DOHH2 (cell line): ENCODE data around the gene ALDH1L1.

ENCODE experiments used
- H3F3A ChIP-seq: fragments of 200-600 bp; sonication (generic), shearing (Covaris generic); 2 replicates; pipeline ENCODE4 v1.6.0; 2016; ENCODE audit warnings: antibody characterized with exemption, mild to moderate bottlenecking; ENCODE audit not compliant: control insufficient read depth, insufficient read depth
- H3K27ac ChIP-seq: fragments of 200-600 bp; sonication (generic); 2 replicates; pipeline ENCODE4 v1.5.1; 2014; ENCODE audit warnings: low read depth, mild to moderate bottlenecking, low read length, moderate library complexity
- H3K27me3 ChIP-seq: fragments of 200-600 bp; sonication (generic); 2 replicates; pipeline ENCODE4 v1.6.1; 2014; ENCODE audit warnings: mild to moderate bottlenecking, low read length, mixed read lengths; ENCODE audit not compliant: control insufficient read depth
- H3K36me3 ChIP-seq: fragments of 200-600 bp; sonication (generic); 2 replicates; pipeline ENCODE4 v1.6.1; 2014; ENCODE audit warnings: mild to moderate bottlenecking, low read length, moderate library complexity, mixed read lengths; ENCODE audit not compliant: control insufficient read depth
- H3K4me1 ChIP-seq: fragments of 200-600 bp; sonication (generic); 2 replicates; pipeline ENCODE4 v1.6.1; 2014; ENCODE audit warnings: mild to moderate bottlenecking, low read length, mixed read lengths; ENCODE audit not compliant: control insufficient read depth
- H3K4me2 ChIP-seq: fragments of 200-600 bp; sonication (generic); 2 replicates; pipeline ENCODE4 v1.6.0; 2014; ENCODE audit warnings: mild to moderate bottlenecking, low read length, moderate library complexity
- H3K4me3 ChIP-seq: fragments of 200-600 bp; sonication (generic); 2 replicates; pipeline ENCODE4 v1.5.1; 2014; ENCODE audit warnings: mild to moderate bottlenecking, low read length, mixed read lengths
- H3K79me2 ChIP-seq: fragments of 200-600 bp; sonication (generic); 2 replicates; pipeline ENCODE4 v1.6.1; 2014; ENCODE audit warnings: mild to moderate bottlenecking, low read length, mixed read lengths; ENCODE audit not compliant: control insufficient read depth
- H3K9me2 ChIP-seq: fragments of 200-600 bp; sonication (generic); replicated peaks from 2 replicates; pipeline ENCODE4 v1.6.1; 2014; ENCODE audit warnings: mild to moderate bottlenecking, low read length, mixed read lengths; ENCODE audit not compliant: control insufficient read depth
- H3K9me3 ChIP-seq: fragments of 200-600 bp; sonication (generic); 2 replicates; pipeline ENCODE4 v1.6.1; 2014; ENCODE audit warnings: antibody characterized with exemption, low read length, mixed read lengths; ENCODE audit not compliant: control insufficient read depth, insufficient read depth
- H4K20me1 ChIP-seq: fragments of 200-600 bp; sonication (generic); 2 replicates; pipeline ENCODE4 v1.6.0; 2014; ENCODE audit warnings: low read depth, mild to moderate bottlenecking, antibody characterized with exemption, low read length, moderate library complexity; ENCODE audit not compliant: control insufficient read depth, insufficient read depth
- EZH2phosphoT487 ChIP-seq: fragments of 200-600 bp; sonication (generic); IDR thresholded peaks from 2 replicates; pipeline ENCODE4 v1.6.1; 2017; ENCODE audit warnings: borderline replicate concordance, mild to moderate bottlenecking, antibody characterized with exemption, low read length, moderate library complexity, mixed read lengths
- TF ChIP-seq, protein P1 (sequence below): fragments of 200-600 bp; sonication (generic); IDR thresholded peaks from one replicate; pipeline ENCODE4 v1.5.1; 2014; ENCODE audit warnings: antibody characterized with exemption, mild to moderate bottlenecking, low read depth, low read length; ENCODE audit not compliant: poor library complexity, severe bottlenecking

Gene ALDH1L1

DNA sequence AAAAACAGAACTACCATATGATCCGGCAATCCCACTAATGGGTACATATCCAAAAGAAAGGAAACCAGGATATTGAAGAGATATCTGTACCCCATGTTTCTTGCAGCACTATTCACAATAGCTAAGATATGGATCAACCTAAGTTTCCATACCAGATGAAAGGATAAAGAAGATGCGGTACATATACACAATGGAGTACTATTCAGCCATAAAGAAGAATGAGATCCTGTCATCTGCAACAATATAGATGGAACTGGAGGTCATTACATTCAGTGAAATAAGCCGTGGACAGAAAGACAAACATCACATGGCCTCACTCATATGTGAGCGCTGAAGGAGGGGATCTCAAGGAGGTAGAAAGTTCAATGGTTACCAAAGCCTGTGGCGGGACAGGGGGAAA, 99.4 kb downstream of the ALDH1L1 start:
- Histone ChIP-seq H3K79me2 (peaks cover 14% of the 10 kb centered on the region), H3K27ac (no peak overlapping the region), H3F3A (0 out of 2 replicates have a peak, but pooled peaks cover 6% of the 10 kb centered on the region), H4K20me1 (no peaks in the 10 kb centered on the region), H3K4me2 (no peak overlapping the region), H3K9me2 (no peaks in the 10 kb centered on the region), H3K4me1 (peaks cover 24% of the 10 kb centered on the region), H3K27me3 (no peaks in the 10 kb centered on the region), H3K9me3 (no peaks in the 10 kb centered on the region), H3K4me3 (no peak overlapping the region), H3K36me3 (peaks cover 3% of the 10 kb centered on the region; the same call in 1 of the 2 replicates)
- TF ChIP-seq EZH2phosphoT487, result no peak
- TF ChIP-seq, protein P1, sequence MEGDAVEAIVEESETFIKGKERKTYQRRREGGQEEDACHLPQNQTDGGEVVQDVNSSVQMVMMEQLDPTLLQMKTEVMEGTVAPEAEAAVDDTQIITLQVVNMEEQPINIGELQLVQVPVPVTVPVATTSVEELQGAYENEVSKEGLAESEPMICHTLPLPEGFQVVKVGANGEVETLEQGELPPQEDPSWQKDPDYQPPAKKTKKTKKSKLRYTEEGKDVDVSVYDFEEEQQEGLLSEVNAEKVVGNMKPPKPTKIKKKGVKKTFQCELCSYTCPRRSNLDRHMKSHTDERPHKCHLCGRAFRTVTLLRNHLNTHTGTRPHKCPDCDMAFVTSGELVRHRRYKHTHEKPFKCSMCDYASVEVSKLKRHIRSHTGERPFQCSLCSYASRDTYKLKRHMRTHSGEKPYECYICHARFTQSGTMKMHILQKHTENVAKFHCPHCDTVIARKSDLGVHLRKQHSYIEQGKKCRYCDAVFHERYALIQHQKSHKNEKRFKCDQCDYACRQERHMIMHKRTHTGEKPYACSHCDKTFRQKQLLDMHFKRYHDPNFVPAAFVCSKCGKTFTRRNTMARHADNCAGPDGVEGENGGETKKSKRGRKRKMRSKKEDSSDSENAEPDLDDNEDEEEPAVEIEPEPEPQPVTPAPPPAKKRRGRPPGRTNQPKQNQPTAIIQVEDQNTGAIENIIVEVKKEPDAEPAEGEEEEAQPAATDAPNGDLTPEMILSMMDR, result no peak

DNA sequence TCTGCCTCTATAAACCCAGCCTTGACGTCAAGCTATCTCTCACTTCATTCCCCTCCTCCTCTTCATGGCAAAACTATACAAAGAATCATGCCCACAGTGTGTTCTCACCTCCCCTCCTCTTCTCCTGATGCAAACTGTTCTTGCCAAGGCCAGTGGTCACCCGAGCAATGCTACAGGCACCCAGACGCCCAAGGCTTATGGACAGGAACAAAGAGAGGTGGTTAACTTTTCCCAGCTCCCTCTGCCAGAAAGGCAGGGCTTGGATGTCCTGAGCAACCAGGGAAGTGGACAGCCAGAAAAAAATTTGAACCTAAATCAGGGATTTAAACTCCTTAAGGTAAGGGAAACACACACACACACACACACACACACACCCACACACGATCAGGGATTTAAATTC, 101.5 kb downstream of the ALDH1L1 start:
- Histone ChIP-seq H3K4me2 (no peak overlapping the region), H4K20me1 (no peaks in the 10 kb centered on the region), H3K4me1 (peaks cover 10% of the 10 kb centered on the region), H3K4me3 (no peak overlapping the region), H3K27me3 (no peaks in the 10 kb centered on the region), H3F3A (0 out of 2 replicates have a peak, but pooled peaks cover 2% of the 10 kb centered on the region), H3K36me3 (peaks cover 3% of the 10 kb centered on the region; the same call in 1 of the 2 replicates), H3K27ac (no peak overlapping the region), H3K9me3 (peaks cover 6% of the 10 kb centered on the region; the same call in 1 of the 2 replicates), H3K79me2 (peaks cover 14% of the 10 kb centered on the region), H3K9me2 (no peaks in the 10 kb centered on the region)
- TF ChIP-seq, protein P1, result no peak
- TF ChIP-seq EZH2phosphoT487, result no peak

DNA sequence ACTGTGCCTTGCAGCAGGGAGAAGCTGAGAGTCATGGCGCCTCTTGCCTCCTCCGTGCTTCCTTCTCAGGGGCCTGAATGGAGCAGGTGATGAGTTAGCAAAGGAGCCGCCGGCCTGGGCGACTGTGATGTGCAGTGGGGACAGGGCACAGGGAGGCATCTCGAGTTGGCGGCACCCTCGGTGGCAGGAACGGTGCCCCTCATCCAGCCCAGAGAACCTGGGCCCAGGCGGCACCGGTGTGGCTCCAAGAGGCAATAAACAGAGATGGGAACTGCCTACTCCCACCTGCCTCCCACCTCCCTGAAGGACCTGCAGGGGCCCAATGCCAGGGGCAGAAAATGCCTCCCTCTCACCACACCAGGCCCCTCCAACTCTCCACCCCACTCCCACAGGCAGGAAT, 102.6 kb downstream of the ALDH1L1 start:
- Histone ChIP-seq H3K36me3 (peaks cover 3% of the 10 kb centered on the region; the same call in 1 of the 2 replicates), H3K4me1 (peaks cover 4% of the 10 kb centered on the region), H3K9me2 (no peaks in the 10 kb centered on the region), H3K4me2 (no peak overlapping the region), H3K4me3 (no peak overlapping the region), H3K9me3 (peaks cover 8% of the 10 kb centered on the region; the same call in 1 of the 2 replicates), H3K79me2 (peaks cover 10% of the 10 kb centered on the region), H4K20me1 (no peaks in the 10 kb centered on the region), H3F3A (no peaks in the 10 kb centered on the region), H3K27me3 (no peaks in the 10 kb centered on the region), H3K27ac (no peak overlapping the region)
- TF ChIP-seq EZH2phosphoT487, result no peak
- TF ChIP-seq, protein P1, result no peak
